Parathyroid adenoma (tissue), 2 donors: ENCODE measurements around the gene HFM1.
"Not testable (repeated sequence)": the region's sequence is repeated elsewhere in the genome, so short reads cannot be mapped to it uniquely, and the experiment has no call there.

Experiments
- H2AFZ ChIP-seq: fragments of 300-600 bp; sonication (generic); one replicate; pipeline ENCODE4 v1.7.0; 2017; ENCODE audit warnings: antibody characterized with exemption, mild to moderate bottlenecking
- H3K27ac ChIP-seq: fragments of 300-600 bp; sonication (generic); one replicate; pipeline ENCODE4 v1.7.0; 2017
- H3K27me3 ChIP-seq: fragments of 300-600 bp; sonication (generic); one replicate; pipeline ENCODE4 v1.7.0; 2017; ENCODE audit warnings: low read length; ENCODE audit not compliant: control insufficient read depth, insufficient read depth
- H3K36me3 ChIP-seq: fragments of 300-600 bp; sonication (generic); one replicate; pipeline ENCODE4 v1.7.0; 2017; ENCODE audit warnings: low read length; ENCODE audit not compliant: control insufficient read depth, insufficient read depth
- H3K4me1 ChIP-seq: fragments of 300-600 bp; sonication (generic); one replicate; pipeline ENCODE4 v1.7.0; 2017; ENCODE audit warnings: control low read depth
- H3K4me2 ChIP-seq: fragments of 300-600 bp; sonication (generic); one replicate; pipeline ENCODE4 v1.7.0; 2017; ENCODE audit warnings: low read length
- H3K4me3 ChIP-seq: fragments of 300-600 bp; sonication (generic); one replicate; pipeline ENCODE4 v1.7.0; 2017; ENCODE audit warnings: low read depth, low read length
- H3K79me2 ChIP-seq: fragments of 300-600 bp; sonication (generic); one replicate; pipeline ENCODE4 v1.7.0; 2017; ENCODE audit warnings: control low read depth
- H3K9ac ChIP-seq: fragments of 300-600 bp; sonication (generic); one replicate; pipeline ENCODE4 v1.7.0; 2017; ENCODE audit warnings: mild to moderate bottlenecking
- H3K9me3 ChIP-seq: fragments of 300-600 bp; sonication (generic); one replicate; pipeline ENCODE4 v1.7.0; 2017; ENCODE audit warnings: low read length; ENCODE audit not compliant: control insufficient read depth
- TF ChIP-seq, protein P1 (sequence below): fragments of 300-600 bp; sonication (generic); IDR thresholded peaks from one replicate; pipeline ENCODE4 v1.7.0; 2017; ENCODE audit warnings: antibody characterized with exemption, mild to moderate bottlenecking
- donor health status: primary hyperparathyroidism.

The HFM1 gene

DNA sequence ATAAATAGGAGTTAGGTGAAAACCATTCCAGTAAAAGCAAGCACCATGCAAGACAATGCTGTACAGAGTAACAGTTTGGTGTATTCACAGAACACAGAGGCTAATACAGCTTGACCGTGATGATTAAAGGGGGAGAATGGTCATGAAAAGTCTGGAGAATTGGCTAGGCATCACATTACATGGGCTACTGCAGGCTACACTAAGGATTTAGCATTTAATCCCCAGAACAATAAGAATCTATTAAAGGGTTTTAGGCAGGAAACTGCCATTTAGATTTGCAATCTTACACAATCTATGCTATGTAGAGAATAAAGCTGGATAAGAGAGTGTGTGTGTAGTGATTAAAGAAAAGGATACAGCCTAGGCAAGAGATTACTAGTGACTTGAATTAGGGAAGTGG is 30.6 kb downstream of the HFM1 start:
- no peaks in the 10 kb centered on the region for H3K27me3 ChIP-seq
- TF ChIP-seq, protein P1, sequence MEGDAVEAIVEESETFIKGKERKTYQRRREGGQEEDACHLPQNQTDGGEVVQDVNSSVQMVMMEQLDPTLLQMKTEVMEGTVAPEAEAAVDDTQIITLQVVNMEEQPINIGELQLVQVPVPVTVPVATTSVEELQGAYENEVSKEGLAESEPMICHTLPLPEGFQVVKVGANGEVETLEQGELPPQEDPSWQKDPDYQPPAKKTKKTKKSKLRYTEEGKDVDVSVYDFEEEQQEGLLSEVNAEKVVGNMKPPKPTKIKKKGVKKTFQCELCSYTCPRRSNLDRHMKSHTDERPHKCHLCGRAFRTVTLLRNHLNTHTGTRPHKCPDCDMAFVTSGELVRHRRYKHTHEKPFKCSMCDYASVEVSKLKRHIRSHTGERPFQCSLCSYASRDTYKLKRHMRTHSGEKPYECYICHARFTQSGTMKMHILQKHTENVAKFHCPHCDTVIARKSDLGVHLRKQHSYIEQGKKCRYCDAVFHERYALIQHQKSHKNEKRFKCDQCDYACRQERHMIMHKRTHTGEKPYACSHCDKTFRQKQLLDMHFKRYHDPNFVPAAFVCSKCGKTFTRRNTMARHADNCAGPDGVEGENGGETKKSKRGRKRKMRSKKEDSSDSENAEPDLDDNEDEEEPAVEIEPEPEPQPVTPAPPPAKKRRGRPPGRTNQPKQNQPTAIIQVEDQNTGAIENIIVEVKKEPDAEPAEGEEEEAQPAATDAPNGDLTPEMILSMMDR, result no peak
- H3K4me1 ChIP-seq, result no peaks in the 10 kb centered on the region

DNA sequence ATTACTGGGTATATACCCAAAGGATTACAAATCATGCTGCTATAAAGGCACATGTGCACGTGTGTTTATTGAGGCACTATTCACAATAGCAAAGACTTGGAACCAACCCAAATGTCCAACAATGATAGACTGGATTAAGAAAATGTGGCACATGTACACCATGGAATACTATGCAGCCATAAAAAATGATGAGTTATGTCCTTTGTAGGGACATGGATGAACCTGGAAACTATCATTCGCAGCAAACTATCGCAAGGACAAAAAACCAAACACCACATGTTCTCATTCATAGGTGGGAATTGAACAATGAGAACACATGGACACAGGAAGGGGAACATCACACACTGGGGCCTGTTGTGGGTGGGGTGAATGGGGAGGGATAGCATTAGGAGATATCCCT is 32.4 kb downstream of the HFM1 start:
- H3K36me3 ChIP-seq, H3K9ac ChIP-seq, H3K4me1 ChIP-seq, H3K4me3 ChIP-seq, H3K4me2 ChIP-seq, H3K27me3 ChIP-seq, H3K9me3 ChIP-seq, H3K27ac ChIP-seq, H2AFZ ChIP-seq, H3K79me2 ChIP-seq: not testable (repeated sequence)

More for the DNA sequence above, 30.6 kb downstream of the HFM1 start:
- H3K9ac ChIP-seq, result no peak overlapping the region
- H3K79me2 ChIP-seq, result no peaks in the 10 kb centered on the region
- H3K9me3 ChIP-seq, result no peaks in the 10 kb centered on the region
- H3K36me3 ChIP-seq, result no peaks in the 10 kb centered on the region
- H3K4me2 ChIP-seq, result no peak overlapping the region
- no peak overlapping the region for H3K27ac ChIP-seq
- no peak overlapping the region for H3K4me3 ChIP-seq
- no peak overlapping the region for H2AFZ ChIP-seq

DNA sequence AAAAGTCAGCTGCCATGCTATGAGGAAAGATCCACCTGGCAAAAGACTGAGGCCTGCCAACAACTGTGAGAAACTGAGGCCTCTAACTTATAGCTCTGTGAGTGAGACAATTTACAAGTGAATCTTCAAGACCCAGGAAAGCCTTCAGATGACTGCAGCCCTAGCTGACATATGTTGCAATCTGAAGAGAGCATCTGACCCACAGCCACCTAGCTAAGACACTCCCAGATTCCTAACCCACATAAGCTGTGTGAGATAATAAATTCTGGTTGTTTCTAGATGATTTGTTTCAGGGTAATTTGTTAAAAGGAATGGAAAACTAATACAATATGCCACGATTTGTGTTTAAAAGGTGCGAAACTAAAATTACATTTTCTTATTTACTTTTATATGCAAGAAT is 55.1 kb downstream of the HFM1 start:
- Histone ChIP-seq H3K4me3 (no peak overlapping the region), H3K27me3 (no peaks in the 10 kb centered on the region), H3K79me2 (no peaks in the 10 kb centered on the region), H2AFZ (no peak overlapping the region), H3K27ac (no peak overlapping the region), H3K9me3 (no peaks in the 10 kb centered on the region), H3K4me1 (no peaks in the 10 kb centered on the region), H3K4me2 (no peak overlapping the region), H3K9ac (no peak overlapping the region), H3K36me3 (no peaks in the 10 kb centered on the region)
- TF ChIP-seq, protein P1, result no peak

DNA sequence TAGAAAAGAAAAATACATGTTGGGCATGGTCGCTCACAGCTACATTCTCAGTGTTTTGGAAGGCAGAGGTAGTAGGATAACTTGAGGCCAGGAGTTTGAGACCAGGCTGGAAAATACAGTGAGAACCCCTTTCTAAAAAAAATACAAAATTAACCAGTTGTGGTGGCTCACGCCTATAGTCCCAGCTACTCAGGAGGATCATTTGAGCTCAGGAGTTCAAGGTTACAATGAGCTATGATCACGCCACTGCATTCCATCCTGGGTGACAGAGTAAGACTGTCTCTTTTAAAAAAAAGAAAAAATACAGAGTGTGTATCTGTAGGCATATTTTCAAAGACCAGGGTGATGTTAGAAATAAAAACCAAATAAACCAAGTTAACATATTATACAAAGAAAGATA is 57.8 kb downstream of the HFM1 start:
- Histone ChIP-seq H3K27ac (no peak overlapping the region), H3K79me2 (no peaks in the 10 kb centered on the region), H2AFZ (no peak overlapping the region), H3K4me3 (no peak overlapping the region), H3K27me3 (no peaks in the 10 kb centered on the region), H3K4me2 (no peak overlapping the region), H3K4me1 (no peaks in the 10 kb centered on the region), H3K9me3 (no peaks in the 10 kb centered on the region), H3K9ac (no peak overlapping the region), H3K36me3 (no peaks in the 10 kb centered on the region)
- TF ChIP-seq, protein P1, result no peak

DNA sequence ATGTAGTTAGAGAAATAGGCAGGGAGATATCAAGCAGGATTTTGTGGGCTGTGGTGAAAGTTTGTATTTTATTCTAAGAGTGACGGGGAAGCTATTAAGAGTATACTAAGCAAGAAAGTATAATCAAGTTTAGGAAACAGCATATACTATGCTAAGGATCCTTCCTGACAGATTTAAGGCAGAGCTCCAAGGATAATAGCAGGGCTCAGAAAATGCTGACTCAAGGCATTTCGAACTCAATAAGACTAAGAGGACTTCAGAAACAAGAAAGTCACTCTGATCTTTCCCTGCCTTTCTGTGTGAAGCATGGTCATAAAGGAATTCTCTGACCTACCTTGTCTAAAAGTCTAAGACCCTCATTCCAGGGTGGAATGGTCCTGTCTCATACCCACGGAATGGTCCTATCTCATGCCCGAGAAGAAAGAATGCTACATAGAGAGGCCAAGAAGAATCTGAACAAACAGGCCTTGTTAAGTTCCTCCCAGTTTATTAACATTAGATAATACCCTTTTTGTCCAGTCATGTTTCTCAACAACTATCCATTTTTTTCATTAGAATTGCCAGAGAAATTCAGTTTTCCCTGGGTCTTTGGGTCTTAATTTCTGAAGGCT is 59.1 kb downstream of the HFM1 start:
- Histone ChIP-seq H3K4me3 (no peak overlapping the region), H3K36me3 (no peaks in the 10 kb centered on the region), H3K27me3 (no peaks in the 10 kb centered on the region), H2AFZ (no peak overlapping the region), H3K4me2 (no peak overlapping the region), H3K4me1 (no peaks in the 10 kb centered on the region), H3K79me2 (no peaks in the 10 kb centered on the region), H3K27ac (no peak overlapping the region), H3K9me3 (no peaks in the 10 kb centered on the region), H3K9ac (no peak overlapping the region)
- TF ChIP-seq, protein P1, result no peak
